Activated T-cell treated with anti-CD3 and anti-CD28 coated beads for 24 hours (primary cell): ENCODE data around the gene KL.

Experiments used
- DNase-seq: peaks from one replicate; pipeline ENCODE4 v3.0.0-alpha.2; 2020; ENCODE audit warnings: low read depth

Gene KL

GRCh38 chr13:33004511-33004910 lies 11.7 kb upstream of the KL start:
- DNase-seq, result no peak

- DNase-seq, result no peak
Observed at GRCh38 chr13:33006134-33006533, 10.1 kb upstream of the KL start.

DNA sequence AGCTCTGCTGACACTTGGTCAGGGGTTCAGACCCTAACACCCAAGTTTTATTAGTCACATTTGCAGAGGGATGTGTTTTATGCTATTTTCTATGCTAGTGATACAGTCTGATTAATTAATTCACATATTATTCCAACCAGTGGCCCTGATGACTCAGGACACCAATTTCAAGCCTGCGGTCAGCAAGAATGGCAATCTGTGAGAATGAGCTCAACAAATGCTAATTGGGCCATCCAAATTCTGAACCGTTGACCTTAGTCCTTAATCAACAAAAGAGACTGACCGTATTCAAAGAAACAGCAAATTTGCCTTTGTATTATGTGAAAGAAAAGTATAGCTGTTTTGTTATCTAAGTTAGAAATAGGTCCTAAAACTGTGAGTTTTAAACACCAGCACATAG lies 9.6 kb upstream of the KL start:
- DNase-seq, result no peak

DNA sequence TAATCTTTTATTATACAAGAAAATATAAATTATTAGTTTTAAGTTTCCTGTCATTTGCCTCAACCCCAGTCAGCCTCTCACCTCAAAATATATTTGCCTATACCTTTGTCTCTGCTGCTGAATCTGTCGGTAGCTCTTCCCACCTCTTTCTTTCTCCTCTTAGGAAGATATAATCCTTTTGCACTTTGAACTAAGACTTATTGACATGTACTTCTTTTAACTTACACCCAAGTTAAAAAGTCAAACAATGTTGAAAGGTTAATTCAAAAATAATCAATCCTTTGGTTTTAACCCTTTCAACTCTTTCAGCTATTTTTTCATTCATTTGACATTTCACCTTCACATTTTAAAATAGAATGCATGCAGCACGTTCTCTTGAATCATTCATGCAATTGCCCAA lies 9.0 kb upstream of the KL start:
- DNase-seq, result no peak

GRCh38 chr13:33007950-33008349 lies 8.3 kb upstream of the KL start:
- no peak for DNase-seq

DNA sequence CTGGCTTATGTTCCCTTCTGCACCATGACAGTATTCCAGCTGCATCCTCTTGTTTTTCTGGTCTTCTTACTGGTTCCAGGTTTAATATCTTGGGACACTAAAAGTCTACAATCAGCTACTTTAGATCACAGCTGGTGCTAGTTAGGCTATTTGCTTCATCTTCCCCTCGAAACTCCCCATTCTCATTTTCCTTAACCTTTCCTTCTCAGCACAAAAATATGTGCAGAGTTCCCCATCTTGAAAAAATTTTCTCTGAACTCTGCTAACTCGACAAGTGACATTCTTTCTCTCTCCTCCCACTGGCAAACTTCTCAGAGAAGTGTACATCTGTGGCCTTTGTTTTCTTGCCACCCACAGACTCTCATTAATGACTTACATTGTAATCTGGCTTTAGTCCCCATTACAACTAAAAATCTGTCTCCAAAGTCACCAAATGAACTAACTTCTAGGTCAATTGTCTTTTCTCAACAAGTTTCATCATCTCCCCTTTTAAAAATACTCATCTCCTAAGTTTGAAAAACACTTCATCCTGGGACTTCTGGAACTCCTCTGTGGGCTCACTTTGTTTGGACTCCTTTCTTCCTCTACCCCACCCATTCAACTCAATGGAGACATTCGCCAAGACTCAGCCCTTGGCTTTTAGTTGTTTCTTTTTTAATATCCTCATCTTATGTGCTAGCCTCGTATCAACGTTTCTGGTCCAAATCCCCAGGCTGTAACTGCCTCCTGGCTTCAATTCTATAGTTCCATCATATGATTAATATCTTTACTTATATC lies 7.1 kb upstream of the KL start:
- DNase-seq, result no peak

- no peak for DNase-seq
Observed at GRCh38 chr13:33011828-33012470, 4.3 kb upstream of the KL start.

DNA sequence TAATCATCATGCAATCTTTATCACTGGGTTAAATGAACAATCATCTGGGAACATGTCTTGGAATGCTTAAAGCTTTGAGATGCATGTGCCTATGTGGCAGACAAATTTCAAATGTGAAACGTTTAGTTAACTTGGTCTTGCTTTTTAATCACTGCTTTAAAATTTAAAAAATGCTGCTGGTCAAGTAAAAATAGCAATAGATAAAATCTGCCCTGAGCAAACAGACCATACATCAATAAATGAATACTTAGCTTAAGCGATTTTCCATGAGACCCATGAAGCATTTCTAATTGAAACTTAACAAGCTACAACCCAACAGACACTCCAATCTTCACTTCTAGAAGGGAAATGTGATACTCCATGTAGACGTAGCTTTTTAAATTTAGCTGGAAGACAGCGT lies 1.9 kb upstream of the KL start:
- no peak for DNase-seq

GRCh38 chr13:33015241-33015668 lies 968 bp upstream of the KL start:
- DNase-seq, result no peak

GRCh38 chr13:33015791-33016323 lies 366 bp upstream of the KL start:
- no peak for DNase-seq

DNA sequence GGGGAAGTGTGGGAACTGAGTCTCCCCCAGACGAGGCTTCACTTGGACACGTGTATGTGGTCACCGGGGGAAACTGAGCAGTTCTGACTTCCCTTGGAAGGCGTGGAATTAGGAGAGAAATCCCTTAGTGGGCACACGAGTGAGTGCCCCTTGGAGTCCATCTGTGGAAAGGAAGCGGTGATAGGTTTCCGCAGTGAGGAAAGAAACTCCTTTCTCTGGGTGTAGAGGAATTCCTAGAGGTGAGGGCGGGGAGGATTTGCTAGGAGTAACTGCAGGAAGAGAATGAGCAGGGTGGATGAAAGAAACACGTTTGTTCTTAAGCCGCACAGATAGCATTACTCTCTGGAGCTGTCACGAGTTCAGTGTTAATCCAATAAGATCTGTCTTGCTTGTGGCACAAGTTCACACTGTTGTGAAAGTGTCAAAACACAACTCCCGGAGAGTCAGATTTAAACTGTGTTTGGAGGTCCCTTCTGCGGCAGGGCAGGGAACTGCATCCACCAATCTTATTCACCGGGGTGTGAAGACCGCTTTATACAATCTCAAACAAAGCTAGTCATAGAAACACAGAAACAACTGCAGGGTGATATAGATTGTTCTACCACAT lies 1.2 kb downstream of the KL start:
- DNase-seq, result peak; percentile 16

DNA sequence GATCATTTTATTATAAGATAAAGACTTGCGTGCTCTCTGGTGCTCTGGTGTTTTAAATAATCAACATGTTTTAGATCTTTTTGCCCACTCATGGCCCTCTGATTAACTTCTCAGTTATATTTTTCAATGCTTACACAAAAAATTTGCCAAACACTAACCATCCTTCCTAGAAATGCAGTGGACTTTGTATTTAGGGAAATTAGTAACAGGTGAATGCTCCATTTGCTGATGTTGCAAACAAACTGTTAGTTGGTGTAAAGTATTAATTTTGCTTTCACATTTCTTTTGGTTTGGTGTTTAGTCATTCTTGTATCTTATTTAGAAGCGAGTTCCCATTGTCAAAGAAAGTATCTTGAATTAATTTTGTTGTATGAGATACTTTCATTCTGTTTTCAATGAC lies 2.7 kb downstream of the KL start:
- no peak for DNase-seq

DNA sequence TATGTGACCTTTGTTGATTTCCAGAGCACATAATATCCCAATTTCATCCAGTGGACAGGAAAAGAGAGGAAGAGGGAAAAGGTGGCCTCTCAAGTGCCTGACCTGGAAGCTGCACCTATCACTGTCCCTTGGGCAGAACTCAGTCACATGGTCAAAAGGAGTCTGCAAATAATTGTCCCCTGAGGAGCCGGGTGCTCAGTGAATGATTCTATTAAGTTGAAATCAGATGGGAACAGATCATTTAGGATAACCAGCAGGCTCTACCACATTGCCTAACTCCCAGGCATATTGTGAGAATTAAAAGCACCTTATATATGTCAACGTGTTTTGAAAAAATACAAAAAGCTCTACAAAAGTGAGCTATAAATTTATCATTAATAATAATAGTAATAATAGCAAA lies 6.8 kb downstream of the KL start:
- DNase-seq, result no peak

GRCh38 chr13:33025220-33025744 lies 9.1 kb downstream of the KL start:
- no peak for DNase-seq

DNA sequence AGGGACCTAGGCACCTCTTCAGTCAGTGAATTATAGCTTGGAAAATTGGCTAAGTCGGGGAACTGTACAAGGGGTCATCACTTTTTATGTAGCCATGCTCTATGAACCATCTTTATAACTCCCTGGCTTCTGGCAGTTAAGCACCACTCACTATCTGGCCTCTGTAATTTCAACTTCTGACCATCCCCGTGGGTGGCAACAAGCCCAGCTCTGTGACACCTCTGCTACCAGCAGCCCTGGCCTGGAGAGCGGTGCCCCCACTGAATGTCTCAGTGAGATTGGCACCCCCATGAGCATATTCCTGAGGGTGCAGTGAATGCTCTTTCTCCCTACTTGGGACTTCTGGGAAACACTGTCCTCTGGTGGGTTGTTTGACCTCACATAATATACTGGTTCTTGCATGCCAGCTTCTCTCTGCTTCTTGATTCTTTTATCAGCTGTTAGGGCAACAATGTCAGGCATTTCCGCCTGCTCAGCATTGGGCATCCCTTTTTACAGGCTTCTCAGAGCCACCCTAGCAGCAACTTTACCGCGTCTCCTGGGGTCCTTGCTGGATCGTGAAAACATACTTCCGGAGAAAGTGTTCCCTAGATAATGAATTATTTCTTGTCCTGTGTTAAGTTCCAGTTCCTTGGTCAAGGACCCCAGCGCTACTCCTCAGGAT lies 10.4 kb downstream of the KL start:
- DNase-seq, result no peak

- DNase-seq, result no peak
Observed at GRCh38 chr13:33028620-33029019, 12.4 kb downstream of the KL start.

- no peak for DNase-seq
Observed at GRCh38 chr13:33031277-33031676, 15.1 kb downstream of the KL start.

DNA sequence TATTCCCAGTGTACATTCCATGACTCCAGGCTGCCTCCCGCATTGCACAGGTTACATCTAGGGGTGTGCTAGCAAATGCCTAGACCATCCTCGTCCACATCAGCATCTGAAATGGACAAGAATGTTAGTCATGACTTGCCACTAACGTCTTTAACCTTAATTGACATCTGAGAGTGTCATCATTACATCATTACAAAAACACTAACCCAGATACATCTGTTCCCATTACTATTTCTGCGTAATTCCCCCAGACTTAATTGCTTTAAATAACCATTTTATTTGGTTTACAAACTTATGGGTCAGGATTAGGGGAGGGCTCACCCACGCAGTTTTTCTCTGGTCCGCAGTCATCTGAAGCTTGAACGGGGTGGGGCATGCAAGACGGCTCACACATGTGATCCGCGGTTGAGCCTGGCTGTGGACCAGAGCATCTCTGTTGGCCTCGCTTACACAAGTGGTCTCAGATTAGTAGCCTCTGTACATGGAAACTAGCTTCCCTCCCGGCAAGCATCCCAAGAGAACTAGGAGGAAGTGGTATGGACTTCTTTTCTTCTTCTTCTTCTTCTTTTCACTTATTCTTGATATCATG lies 15.9 kb downstream of the KL start:
- no peak for DNase-seq

DNA sequence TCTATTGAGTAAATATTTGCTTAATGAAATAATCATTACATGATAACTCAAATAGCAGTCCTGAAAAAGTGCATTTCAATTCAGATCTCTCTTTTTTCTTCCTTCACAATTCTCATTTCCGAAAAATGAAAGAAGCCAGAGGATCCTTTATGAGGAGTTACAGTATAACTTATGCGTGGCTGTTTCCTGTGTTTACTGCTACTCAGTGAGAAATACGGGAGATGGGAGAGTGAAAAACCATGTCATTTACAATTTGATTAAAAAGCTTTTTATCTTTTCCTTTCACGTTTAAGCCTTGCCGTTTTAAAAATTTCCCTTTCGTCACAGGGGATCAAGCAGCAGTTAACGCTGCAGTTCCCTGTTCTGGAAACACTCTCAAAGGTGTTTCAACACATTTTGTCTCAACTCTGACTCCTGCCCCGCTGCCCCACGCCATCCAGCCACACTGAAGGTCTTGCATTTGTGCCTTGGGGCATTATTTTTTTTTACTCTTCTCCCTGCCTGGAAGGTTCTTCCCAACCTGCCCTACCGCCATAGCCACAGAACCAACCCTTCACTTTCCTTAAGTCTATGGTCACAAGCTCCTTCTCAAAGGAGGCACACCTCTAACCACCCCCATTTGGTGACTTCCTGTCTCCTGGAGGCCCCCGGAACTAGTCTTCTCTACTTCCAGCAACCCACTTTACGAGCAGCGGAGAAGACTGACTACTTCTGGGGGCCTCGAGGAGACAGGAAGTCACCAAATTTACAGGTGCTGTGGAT lies 17.0 kb downstream of the KL start:
- DNase-seq, result peak; percentile 25

DNA sequence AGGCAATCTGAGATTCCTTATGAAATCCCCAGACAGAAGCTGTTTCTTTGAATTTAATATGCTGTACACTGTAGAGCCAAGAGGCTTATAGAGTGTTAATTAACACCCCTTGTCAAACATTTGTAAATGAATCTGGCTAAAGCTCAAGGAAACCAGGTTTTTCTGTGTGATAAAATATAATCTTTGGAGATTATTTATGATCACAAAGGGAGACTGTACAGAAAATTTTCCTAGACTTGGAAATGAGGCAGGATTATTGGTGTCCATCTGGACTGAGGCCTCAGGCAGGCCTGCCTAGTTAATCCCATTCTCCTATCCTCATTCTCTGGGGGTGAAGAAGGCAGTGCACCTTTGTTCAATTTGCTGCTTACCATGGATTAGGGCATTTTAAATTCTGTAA lies 17.8 kb downstream of the KL start:
- DNase-seq, result no peak

DNA sequence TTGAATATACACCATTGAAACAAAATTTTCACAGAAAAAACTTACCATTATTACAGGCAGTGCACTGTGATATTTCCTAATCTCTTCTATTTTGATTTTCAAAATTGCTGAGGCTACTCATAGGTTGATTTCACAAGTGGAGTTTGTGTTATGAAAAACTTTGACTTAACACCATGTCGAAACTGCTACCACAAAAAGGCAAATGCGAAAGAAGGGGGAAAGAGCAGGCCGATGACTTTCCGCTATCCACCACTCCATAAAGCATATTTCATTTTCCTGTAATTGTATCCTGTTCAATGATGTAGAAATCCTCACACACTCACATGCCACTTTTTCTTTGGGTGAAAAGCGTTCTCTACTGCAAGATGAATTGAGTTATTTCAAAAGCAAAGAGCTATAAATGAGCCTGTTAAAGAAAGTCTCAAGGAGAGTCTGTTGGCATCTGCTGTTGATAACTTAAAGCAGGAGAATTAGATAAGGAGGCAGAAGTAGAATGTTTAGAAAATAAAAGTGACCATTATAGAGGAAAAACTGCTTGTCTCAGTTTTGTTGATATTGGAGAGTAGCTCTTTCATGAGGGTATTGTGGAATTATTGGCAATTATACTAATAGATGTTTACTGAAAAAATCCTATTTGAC lies 18.8 kb downstream of the KL start:
- DNase-seq, result no peak
